Neural cell (in vitro differentiated cells): ENCODE results near the gene ENDOD1. TPM values are rescaled to one million over a fixed set of nuclear protein-coding genes. Genes with fewer than 3 reads are reported as not detected.
A peak's percentile ranks its signal among the peaks of the same experiment; 100 is the strongest.

ENCODE experiments used
- H2AFZ ChIP-seq: fragments of 200-600, 300-800 bp; sonication (generic), shearing (Covaris generic); 2 replicates; pipeline ENCODE4 v1.6.0; 2014; ENCODE audit warnings: low read depth, mild to moderate bottlenecking, antibody characterized with exemption, low read length, moderate library complexity
- H3F3A ChIP-seq: fragments of 200-600 bp; shearing (Covaris generic); 2 replicates; pipeline ENCODE4 v1.6.1; 2016; ENCODE audit warnings: mild to moderate bottlenecking, moderate library complexity, mixed read lengths, antibody characterized with exemption, low read length; ENCODE audit not compliant: insufficient read depth, poor library complexity, severe bottlenecking
- H3K27ac ChIP-seq: fragments of 200-600, 300-800 bp; sonication (generic), shearing (Covaris generic); 2 replicates; pipeline ENCODE4 v1.5.1; 2014; ENCODE audit warnings: mild to moderate bottlenecking, low read length, moderate library complexity
- H3K27me3 ChIP-seq: fragments of 300-800, 200-600 bp; sonication (generic), shearing (Covaris generic); 2 replicates; pipeline ENCODE4 v1.6.0; 2014; ENCODE audit warnings: mild to moderate bottlenecking, low read depth, low read length, moderate library complexity; ENCODE audit not compliant: insufficient read depth
- H3K36me3 ChIP-seq: fragments of 300-800, 200-600 bp; sonication (generic), shearing (Covaris generic); 2 replicates; pipeline ENCODE4 v1.5.1; 2014; ENCODE audit warnings: mild to moderate bottlenecking, antibody characterized with exemption, low read length, moderate library complexity; ENCODE audit not compliant: insufficient read depth
- H3K4me2 ChIP-seq: fragments of 300-800, 200-600 bp; sonication (generic), shearing (Covaris generic); 2 replicates; pipeline ENCODE4 v1.6.0; 2014; ENCODE audit warnings: mild to moderate bottlenecking, low read length
- H3K4me3 ChIP-seq: fragments of 300-800, 200-600 bp; sonication (generic), shearing (Covaris generic); 2 replicates; pipeline ENCODE4 v1.5.1; 2014; ENCODE audit warnings: mild to moderate bottlenecking, low read length, moderate library complexity
- H3K79me2 ChIP-seq: fragments of 200-600 bp; shearing (Covaris generic); replicated peaks from 2 replicates; pipeline ENCODE4 v1.6.0; 2014; ENCODE audit warnings: mild to moderate bottlenecking, low read length, moderate library complexity; ENCODE audit not compliant: insufficient read depth
- H3K9ac ChIP-seq: fragments of 300-800, 200-600 bp; sonication (generic), shearing (Covaris generic); 2 replicates; pipeline ENCODE4 v1.6.1; 2016; ENCODE audit warnings: mild to moderate bottlenecking, low read length, mixed read lengths
- H3K9me2 ChIP-seq: fragments of 200-600 bp; shearing (Covaris generic); 2 replicates; pipeline ENCODE4 v1.6.1; 2016; ENCODE audit warnings: mild to moderate bottlenecking, low read length, mixed read lengths; ENCODE audit not compliant: insufficient read depth
- H3K9me3 ChIP-seq: fragments of 200-600, 300-800 bp; sonication (generic), shearing (Covaris generic); 2 replicates; pipeline ENCODE4 v1.6.1; 2016; ENCODE audit warnings: mild to moderate bottlenecking, mixed run types, low read length, moderate library complexity, mixed read lengths
- H4K20me1 ChIP-seq: fragments of 200-600 bp; shearing (Covaris generic); 2 replicates; pipeline ENCODE4 v1.6.1; 2016; ENCODE audit warnings: mild to moderate bottlenecking, mixed run types; ENCODE audit not compliant: insufficient read depth
- EP300 ChIP-seq: fragments of 450-650 bp; conservative IDR thresholded peaks from 2 replicates; pipeline ENCODE4 v1.6.1; 2014; ENCODE audit warnings: antibody characterized with exemption, mild to moderate bottlenecking, moderate library complexity; ENCODE audit not compliant: poor library complexity, severe bottlenecking
- EZH2 ChIP-seq: fragments of 200-600, 300-800 bp; shearing (Covaris generic), sonication (generic); IDR thresholded peaks from 2 replicates; pipeline ENCODE4 v1.6.1; 2014; ENCODE audit warnings: antibody characterized with exemption, low read length, borderline replicate concordance, mild to moderate bottlenecking; ENCODE audit not compliant: insufficient read depth, poor library complexity, severe bottlenecking
- MXI1 ChIP-seq: fragments of 450-650 bp; conservative IDR thresholded peaks from 2 replicates; pipeline ENCODE4 v1.6.1; 2014; ENCODE audit warnings: antibody characterized with exemption, mild to moderate bottlenecking; ENCODE audit not compliant: poor library complexity, severe bottlenecking
- POLR2AphosphoS5 ChIP-seq: IDR thresholded peaks from 2 replicates; pipeline ENCODE4 v1.6.1; 2012
- RAD21 ChIP-seq: fragments of 450-650 bp; conservative IDR thresholded peaks from 2 replicates; pipeline ENCODE4 v1.6.1; 2014; ENCODE audit warnings: antibody characterized with exemption, mild to moderate bottlenecking, moderate library complexity
- REST ChIP-seq: IDR thresholded peaks from 2 replicates; pipeline ENCODE4 v1.6.1; 2012; ENCODE audit warnings: borderline replicate concordance
- SMC3 ChIP-seq: fragments of 450-650 bp; conservative IDR thresholded peaks from 2 replicates; pipeline ENCODE4 v1.6.1; 2014; ENCODE audit warnings: antibody characterized with exemption, mild to moderate bottlenecking, moderate library complexity; ENCODE audit not compliant: poor library complexity
- TAF1 ChIP-seq: IDR thresholded peaks from 2 replicates; pipeline ENCODE4 v1.6.1; 2012; ENCODE audit warnings: low read depth
- polyA plus RNA-seq: library from polyadenylated mRNA; depleted of rRNA; stranded (reverse); fragments of >200 nt; gene quantifications from 2 replicates; pipeline ENCODE4 v1.2.3, GENCODE V29; 2014
- TF ChIP-seq, protein P1 (sequence below): fragments of 450-650 bp; IDR thresholded peaks from 2 replicates; pipeline ENCODE4 v1.5.1; 2014; ENCODE audit warnings: antibody characterized with exemption, mild to moderate bottlenecking, moderate library complexity; ENCODE audit not compliant: poor library complexity, severe bottlenecking

ENDOD1 gene
- polyA plus RNA-seq, 1 donor from 2014 or later = 4.9 TPM

DNA sequence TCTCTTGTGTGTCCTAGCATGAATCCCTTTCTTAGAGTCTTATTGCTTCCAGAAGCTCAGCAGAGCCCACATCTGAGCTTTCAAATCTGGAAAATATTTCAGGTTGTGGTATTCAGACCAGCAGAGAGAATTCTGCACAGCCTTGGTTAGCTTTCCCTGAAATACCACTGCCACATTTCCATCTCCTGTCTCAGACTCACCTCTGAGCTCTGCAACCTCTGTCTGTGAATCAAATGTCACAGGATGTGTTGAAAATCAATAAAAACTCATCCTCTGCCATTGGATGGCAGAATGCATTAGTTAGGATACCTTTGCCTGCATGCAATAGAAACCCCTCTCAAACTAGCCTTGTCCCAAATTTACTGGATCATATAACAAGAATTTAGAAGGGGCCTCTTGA lies 47.7 kb downstream of the ENDOD1 start:
- no peak overlapping the region for H2AFZ ChIP-seq
- TF ChIP-seq SMC3 (no peak), RAD21 (no peak)
- H3K36me3 ChIP-seq = no peaks in the 10 kb centered on the region
- H3K9ac ChIP-seq = no peak overlapping the region
- H3K9me3 ChIP-seq = no peaks in the 10 kb centered on the region
- H3F3A ChIP-seq = no peaks in the 10 kb centered on the region
- no peaks in the 10 kb centered on the region for H3K79me2 ChIP-seq
- no peak overlapping the region for H3K27ac ChIP-seq
- no peaks in the 10 kb centered on the region for H3K9me2 ChIP-seq
- H3K27me3 ChIP-seq = no peaks in the 10 kb centered on the region
- H3K4me2 ChIP-seq = no peak overlapping the region
- H4K20me1 ChIP-seq = no peaks in the 10 kb centered on the region
- no peak overlapping the region for H3K4me3 ChIP-seq

DNA sequence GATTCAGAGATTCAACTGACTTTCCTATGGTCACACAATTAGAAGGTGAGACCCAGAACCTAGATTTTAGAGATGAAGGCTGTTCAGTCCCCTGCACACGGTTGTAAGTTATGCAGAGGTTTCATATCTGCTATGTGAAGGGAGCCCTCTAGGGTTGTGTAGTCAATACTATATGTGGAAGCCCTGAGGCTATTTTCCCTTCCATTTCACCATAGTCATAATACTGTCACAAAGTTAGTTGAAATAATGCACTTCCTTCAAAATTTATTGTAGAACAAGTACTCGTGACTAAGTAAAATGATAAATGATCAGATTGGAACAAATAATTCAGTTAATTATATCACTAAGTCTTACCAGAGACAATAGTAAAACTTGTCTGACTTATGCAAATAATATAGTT lies 48.8 kb downstream of the ENDOD1 start:
- H3K4me3 ChIP-seq = no peak overlapping the region
- no peak overlapping the region for H2AFZ ChIP-seq
- no peaks in the 10 kb centered on the region for H3K9me3 ChIP-seq
- H3K9ac ChIP-seq = no peak overlapping the region
- H3K36me3 ChIP-seq = no peaks in the 10 kb centered on the region
- no peaks in the 10 kb centered on the region for H3K79me2 ChIP-seq
- no peak for TF ChIP-seq TAF1
- no peak for TF ChIP-seq MXI1
- TF ChIP-seq, protein P1, sequence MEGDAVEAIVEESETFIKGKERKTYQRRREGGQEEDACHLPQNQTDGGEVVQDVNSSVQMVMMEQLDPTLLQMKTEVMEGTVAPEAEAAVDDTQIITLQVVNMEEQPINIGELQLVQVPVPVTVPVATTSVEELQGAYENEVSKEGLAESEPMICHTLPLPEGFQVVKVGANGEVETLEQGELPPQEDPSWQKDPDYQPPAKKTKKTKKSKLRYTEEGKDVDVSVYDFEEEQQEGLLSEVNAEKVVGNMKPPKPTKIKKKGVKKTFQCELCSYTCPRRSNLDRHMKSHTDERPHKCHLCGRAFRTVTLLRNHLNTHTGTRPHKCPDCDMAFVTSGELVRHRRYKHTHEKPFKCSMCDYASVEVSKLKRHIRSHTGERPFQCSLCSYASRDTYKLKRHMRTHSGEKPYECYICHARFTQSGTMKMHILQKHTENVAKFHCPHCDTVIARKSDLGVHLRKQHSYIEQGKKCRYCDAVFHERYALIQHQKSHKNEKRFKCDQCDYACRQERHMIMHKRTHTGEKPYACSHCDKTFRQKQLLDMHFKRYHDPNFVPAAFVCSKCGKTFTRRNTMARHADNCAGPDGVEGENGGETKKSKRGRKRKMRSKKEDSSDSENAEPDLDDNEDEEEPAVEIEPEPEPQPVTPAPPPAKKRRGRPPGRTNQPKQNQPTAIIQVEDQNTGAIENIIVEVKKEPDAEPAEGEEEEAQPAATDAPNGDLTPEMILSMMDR = peak; percentile 25
- H3F3A ChIP-seq = no peaks in the 10 kb centered on the region
- no peak overlapping the region for H3K27ac ChIP-seq
- no peaks in the 10 kb centered on the region for H3K27me3 ChIP-seq
- no peaks in the 10 kb centered on the region for H3K9me2 ChIP-seq
- no peak overlapping the region for H3K4me2 ChIP-seq
- no peaks in the 10 kb centered on the region for H4K20me1 ChIP-seq

GRCh38 chr11:95140397-95141033 lies 50.9 kb downstream of the ENDOD1 start:
- Histone ChIP-seq H4K20me1 (no peaks in the 10 kb centered on the region), H3K9ac (no peak overlapping the region), H3K9me3 (no peaks in the 10 kb centered on the region), H2AFZ (no peak overlapping the region), H3F3A (no peaks in the 10 kb centered on the region), H3K4me3 (no peak overlapping the region), H3K79me2 (no peaks in the 10 kb centered on the region), H3K9me2 (no peaks in the 10 kb centered on the region), H3K27me3 (no peaks in the 10 kb centered on the region), H3K4me2 (no peak overlapping the region), H3K36me3 (no peaks in the 10 kb centered on the region), H3K27ac (no peak overlapping the region)
- no peak for TF ChIP-seq MXI1

DNA sequence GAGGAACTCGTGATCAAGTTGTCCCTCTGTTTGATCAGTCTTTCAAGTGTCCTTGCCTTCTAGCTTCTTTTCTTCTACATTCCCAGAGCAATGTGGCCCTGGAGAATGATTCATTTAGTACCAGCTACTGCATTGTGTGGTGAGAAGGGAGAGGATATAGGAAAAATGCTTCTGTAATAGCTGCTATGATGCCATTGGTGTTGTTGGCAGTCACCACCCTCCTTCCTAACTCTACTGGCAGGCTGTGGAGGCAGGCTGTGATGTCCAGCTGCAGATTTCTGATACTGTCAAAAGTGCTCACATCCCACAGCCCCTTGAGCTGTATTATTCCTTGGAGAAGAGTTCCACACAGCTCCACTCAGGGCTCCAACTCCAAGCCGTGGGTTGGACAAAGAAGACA lies 52.8 kb downstream of the ENDOD1 start:
- H3K27me3 ChIP-seq = no peaks in the 10 kb centered on the region
- no peak overlapping the region for H3K27ac ChIP-seq

More for the DNA sequence above, 52.8 kb downstream of the ENDOD1 start:
- Histone ChIP-seq H3F3A (no peaks in the 10 kb centered on the region), H3K4me2 (no peak overlapping the region), H3K9me2 (no peaks in the 10 kb centered on the region), H3K4me3 (no peak overlapping the region), H3K79me2 (no peaks in the 10 kb centered on the region), H3K36me3 (no peaks in the 10 kb centered on the region), H3K9ac (no peak overlapping the region), H2AFZ (no peak overlapping the region), H4K20me1 (no peaks in the 10 kb centered on the region), H3K9me3 (no peaks in the 10 kb centered on the region)
- TF ChIP-seq RAD21 (no peak), MXI1 (no peak), EP300 (no peak), REST (no peak), TAF1 (no peak), EZH2 (no peak), SMC3 (no peak), POLR2AphosphoS5 (no peak)
- TF ChIP-seq, protein P1 = no peak
